HT-29 (cell line): ENCODE measurements around the gene TFB1M. TPM values are rescaled to one million over a fixed set of nuclear protein-coding genes. Genes with fewer than 3 reads are reported as not detected.
"Not testable (repeated sequence)": the region's sequence is repeated elsewhere in the genome, so short reads cannot be mapped to it uniquely, and the experiment has no call there.

Source experiments
- DNase-seq: peaks from one replicate; pipeline ENCODE4 v3.0.0-alpha.2; 2015; ENCODE audit warnings: low spot score
- total RNA-seq: library from RNA; depleted of rRNA; stranded (reverse); fragments of >200 nt; shearing (Covaris generic); gene quantifications from 2 replicates; pipeline ENCODE4 v1.2.3, GENCODE V29; 2014

TFB1M gene
- total RNA-seq, 1 experiment from 2014 or later: 12.9 TPM

DNA sequence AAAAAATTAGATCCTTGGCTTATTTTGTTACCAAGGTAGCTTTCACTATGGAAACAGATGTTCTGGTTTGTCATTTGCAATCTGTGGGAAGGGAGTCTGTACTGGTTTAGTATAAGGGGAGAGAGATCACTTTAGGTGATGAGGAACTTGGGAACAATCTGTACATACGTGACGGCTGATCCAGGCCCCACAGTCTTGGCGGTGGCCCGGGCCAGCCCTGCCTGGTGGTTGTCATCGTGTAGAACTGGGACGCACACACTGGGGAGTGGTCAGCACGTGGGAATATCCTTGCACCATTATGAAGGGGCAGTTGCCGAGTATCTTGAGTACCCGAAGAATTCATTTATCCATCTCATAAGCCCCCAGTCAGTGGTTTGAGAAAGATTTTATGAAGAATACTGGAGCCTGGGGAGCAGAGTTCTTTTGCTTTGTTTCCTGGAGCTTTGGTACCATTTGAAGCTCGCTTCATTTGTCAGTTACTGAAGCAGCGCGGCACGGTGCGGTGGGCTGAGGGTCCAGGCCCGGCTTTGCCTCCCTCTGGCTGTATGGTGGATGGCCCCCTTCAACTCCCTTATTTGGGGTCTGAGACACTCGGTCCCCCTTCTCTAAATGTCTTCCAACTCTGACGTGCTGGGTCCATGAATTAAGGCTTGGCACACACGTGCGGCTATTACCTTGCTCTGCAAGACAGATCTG is 73.2 kb downstream of the TFB1M start:
- DNase-seq: no peak

- no peak for DNase-seq
Observed at GRCh38 chr6:155237613-155238012, 76.7 kb downstream of the TFB1M start.

DNA sequence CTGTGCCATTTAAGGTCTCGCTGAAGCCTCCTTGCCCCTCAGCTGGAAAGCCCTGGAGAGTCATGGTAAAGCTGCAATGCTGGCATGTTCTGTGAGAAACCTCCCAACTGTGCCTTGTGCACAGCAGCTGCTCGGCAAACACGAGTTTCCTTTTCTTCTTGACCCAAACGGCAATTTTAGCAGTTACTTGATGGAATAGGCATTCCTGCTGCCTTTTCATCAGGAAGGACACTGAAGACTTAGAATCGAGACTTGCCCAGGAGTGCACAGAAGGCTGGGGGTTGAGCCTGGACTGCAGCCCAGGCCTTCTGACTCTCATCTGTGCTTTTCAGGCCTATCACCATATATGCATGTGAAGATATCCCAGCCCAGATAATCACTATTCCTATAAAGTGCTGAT is 79.2 kb downstream of the TFB1M start:
- DNase-seq: no peak

GRCh38 chr6:155234687-155235086 is 79.6 kb downstream of the TFB1M start:
- no peak for DNase-seq

GRCh38 chr6:155234167-155234566 is 80.1 kb downstream of the TFB1M start:
- DNase-seq: no peak

- no peak for DNase-seq
Observed at GRCh38 chr6:155232848-155233247, 81.4 kb downstream of the TFB1M start.

GRCh38 chr6:155230975-155231374 is 83.3 kb downstream of the TFB1M start:
- DNase-seq: not testable (repeated sequence)

- DNase-seq: no peak
Observed at GRCh38 chr6:155228546-155229166, 85.6 kb downstream of the TFB1M start.

DNA sequence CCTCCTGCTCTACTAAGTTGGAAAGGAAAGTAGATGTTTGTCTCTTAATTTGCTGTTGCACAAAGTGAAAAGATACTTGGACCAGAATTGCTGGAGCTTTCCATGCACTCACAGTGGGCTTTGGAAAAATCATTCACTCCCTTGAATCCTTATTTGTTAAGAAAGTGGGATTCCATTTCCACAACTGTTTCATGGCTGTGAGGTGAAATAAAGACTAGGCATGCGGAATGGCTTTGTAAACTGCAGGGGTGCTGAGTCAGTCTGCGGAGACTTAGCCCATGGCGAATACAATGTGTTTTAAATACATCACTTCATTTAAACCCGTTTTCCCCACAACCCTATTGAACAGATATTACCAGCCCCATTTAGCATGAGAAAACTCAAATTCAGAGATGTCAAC is 87.2 kb downstream of the TFB1M start:
- no peak for DNase-seq

DNA sequence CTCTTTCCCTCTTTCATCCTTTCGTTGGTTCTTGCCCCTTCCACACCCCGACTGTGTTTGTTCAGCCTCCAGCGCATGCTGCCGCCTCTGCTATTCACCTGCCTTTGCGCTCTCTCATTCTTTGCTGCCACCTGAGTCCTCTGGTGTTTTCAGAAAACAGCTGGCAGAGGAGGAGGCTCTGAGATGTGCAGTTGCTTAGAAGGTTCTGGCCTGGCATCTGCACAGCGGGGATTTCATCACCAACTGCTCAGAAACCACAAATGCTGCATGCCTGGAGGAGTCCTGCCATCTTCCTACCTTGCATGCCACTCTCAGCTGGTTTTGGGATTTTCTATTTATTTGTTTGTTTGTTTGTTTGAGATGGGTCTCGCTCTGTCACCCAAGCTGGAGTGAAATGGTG is 89.7 kb downstream of the TFB1M start:
- no peak for DNase-seq

GRCh38 chr6:155223646-155224451 is 90.4 kb downstream of the TFB1M start:
- peak; percentile 22 for DNase-seq

GRCh38 chr6:155222506-155222905 is 91.8 kb downstream of the TFB1M start:
- DNase-seq: no peak

DNA sequence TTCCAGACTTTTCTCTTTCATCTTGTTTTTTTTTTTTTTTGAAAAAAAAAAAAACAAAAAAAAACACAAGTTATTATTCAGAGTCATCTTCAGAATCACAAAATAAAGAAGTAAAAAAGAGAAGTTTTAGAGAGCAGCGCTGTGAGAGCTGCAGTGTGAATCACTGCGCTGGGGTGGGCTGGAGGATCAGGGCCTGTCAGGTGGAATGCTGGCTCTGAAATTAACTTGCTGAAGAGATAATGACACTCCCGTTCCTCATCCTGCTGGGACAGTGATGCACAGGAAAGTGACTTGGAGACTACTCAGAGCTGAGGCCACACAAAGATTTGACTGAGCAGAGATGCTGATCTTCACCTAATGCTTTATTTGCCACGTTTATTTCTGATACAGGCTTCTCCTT is 93.2 kb downstream of the TFB1M start:
- no peak for DNase-seq

DNA sequence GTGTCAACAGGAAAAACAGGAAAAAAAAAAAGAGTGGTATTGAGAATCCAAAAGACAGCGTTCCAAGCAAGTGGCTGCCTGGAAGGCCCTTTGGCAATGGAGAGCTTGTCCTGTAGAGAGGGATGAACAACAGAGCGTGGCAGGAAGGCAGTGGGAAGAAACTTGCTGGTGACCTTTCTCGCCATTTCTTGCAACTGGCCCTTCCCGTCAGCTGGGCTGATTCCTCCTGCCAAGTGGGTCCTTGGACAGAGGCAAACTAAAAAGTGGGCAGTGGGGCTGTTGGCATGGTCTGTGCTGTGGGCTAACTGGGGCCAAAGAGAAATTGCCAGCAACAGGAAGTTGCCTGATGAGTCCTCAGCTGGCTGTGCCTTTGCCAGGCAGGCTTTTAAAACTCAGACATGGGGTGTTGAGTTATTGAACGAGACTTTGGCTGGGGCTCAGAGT is 94.4 kb downstream of the TFB1M start:
- DNase-seq: no peak

DNA sequence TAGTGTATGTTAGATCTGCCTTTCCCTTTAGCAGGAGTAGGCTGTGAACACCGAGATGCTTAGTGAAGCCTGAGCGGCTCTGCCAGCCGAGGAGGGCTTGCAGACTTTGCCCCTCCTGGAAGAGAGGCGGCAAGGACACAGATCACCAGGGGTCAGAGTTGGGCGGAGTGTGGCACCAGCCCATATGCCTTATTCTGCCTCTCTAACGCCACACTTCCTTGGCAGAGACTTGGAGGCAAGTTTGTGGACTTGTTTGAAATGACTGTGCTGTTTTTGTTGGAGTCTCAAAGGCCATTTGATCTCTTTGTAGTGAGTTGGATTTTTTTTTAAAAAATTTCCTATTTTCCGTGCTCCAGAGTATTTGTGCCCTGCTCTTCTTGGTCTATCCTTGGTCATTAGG is 95.0 kb downstream of the TFB1M start:
- no peak for DNase-seq

DNA sequence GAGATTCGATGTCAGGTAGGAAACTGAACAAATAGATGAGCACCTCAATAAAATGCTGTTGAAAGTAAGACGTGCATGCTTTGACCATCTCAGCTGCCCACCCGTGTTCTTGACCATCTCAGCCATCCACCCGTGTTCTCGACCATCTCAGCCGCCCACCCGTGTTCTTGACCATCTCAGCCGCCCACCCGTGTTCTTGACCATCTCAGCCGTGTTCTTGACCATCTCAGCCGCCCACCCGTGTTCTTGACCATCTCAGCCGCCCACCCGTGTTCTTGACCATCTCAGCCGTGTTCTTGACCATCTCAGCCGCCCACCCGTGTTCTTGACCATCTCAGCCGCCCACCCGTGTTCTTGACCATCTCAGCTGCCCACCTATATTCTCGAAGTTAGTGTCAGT is 95.6 kb downstream of the TFB1M start:
- not testable (repeated sequence) for DNase-seq

GRCh38 chr6:155216312-155217046 is 97.8 kb downstream of the TFB1M start:
- DNase-seq: no peak

- no peak for DNase-seq
Observed at GRCh38 chr6:155215906-155216305, 98.4 kb downstream of the TFB1M start.

DNA sequence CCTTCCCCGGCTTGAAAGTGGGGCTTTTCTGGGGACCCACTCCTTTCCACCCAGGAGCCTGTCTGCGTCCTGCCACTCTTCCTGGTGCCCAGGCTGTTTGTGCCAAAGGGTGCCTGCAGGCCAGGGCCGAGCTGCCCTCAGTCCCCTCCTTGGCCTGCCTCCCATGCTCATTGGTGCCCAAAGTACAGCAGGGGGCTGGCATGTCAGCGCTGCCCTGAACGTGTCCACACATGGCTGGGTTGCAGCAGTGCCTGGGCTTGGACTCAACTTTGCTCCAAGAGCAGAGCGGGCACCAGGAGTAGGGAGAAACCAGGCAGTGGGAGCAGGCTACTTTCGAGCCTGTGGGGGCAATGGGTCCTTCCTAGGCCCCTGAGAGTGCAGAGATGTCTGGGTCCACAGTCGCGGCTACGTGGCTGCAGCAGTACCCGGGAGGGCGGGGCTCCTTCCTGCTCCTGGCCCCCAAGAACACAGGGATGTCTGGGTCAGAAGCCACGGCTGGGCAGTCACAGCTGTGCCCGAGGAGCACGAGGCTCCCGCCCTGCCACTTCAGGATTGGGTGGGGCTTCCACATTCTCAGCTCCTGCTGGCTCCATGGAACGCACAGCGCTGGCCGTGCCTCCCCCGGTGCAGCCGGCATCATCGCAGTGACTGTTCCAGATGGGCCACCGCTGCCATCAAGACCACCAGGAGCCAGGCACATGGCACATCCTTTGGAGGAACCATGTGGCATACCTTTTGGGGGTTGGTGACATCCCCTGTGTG is 100.5 kb downstream of the TFB1M start:
- no peak for DNase-seq

DNA sequence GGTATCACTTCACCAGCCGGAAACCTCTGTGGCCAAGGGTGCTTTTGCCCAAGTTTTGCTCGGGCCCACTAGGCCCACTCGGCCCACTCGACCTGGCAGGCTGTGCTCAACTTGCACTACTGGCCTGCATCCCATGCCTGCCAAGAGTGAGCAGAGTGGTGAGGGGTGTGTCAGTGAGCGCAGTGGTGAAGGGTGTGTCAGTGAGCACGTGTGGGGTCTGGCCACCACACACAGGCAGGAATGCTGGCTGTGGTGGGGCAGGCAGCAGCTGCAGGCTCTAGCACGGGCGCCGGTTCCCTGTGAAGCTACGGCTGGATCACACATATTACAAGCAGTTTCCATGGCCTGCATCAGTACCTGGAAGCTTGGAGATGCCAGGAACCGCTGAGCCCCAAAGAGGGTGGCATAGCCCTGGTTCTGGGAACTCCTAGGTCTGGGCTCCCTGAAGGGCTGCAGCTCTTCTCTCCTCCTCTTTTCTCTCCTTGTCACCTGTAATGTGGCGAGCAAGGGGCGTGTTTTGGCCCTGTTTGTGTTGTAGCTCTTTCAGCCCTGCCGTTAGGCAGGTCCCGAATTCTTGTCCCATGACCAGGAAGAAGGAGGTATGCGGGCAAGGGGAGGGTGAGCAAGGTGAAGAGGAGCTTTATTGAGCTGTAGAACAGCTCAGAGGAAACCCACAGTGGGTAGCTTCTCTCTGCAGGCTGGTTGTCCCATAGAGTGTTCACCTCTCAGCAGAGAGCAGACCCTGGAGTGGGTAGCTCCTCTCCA is 101.5 kb downstream of the TFB1M start:
- DNase-seq: no peak
